Measurements from ENCODE around the gene GOSR2. TPM values are rescaled to one million over a fixed set of nuclear protein-coding genes. Genes with fewer than 3 reads are reported as not detected.
"Not testable (repeated sequence)": the region's sequence is repeated elsewhere in the genome, so short reads cannot be mapped to it uniquely, and the experiment has no call there.

The GOSR2 gene
- total RNA-seq, 2 experiments from 2014 or later = 56.5 to 56.7 TPM

DNA sequence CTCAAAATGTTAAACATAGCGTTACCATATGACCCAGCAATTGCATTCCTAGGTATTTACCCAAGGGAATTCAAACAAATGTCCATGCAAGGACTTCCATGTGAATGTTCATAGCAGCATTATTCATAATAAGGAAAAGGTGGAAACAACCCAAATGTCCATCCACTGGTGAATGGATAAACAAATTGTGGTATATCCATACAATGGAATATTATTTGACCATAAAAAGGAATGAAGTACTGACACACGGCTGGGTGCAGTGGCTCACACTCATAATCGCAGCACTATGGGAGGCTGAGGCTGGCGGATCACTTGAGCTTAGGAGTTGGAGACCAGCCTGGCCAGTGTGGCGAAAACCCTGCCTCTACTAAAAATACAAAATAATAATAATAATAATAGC is 24.1 kb upstream of the GOSR2 start:
- Mint-ChIP-seq H3K36me3 (ENCODE audit: low read depth) (no peaks in the 10 kb centered on the region), H3K4me1 (no peaks in the 10 kb centered on the region), H3K9me3 (no peaks in the 10 kb centered on the region), H3K27ac (no peak overlapping the region), H3K4me3 (no peak overlapping the region), H3K27me3 (peaks cover 11% of the 10 kb centered on the region)
- CTCF ChIA-PET = no interaction called here
- DNase-seq = no peak
- POLR2A ChIA-PET = no interaction called here

- ChIA-PET POLR2A (no interaction called here), CTCF (interaction anchor here (0.6 kb wide), 1 partner anchor 645 kb away, joined by 3 read pairs; no protein-coding TSS in a partner anchor)
- H3K4me1 Mint-ChIP-seq = peaks cover 8% of the 10 kb centered on the region
- peaks cover 14% of the 10 kb centered on the region for H3K27me3 Mint-ChIP-seq
- no peak for DNase-seq
- no peaks in the 10 kb centered on the region for H3K9me3 Mint-ChIP-seq
- no peaks in the 10 kb centered on the region for H3K36me3 Mint-ChIP-seq (ENCODE audit: low read depth)
- no peak overlapping the region for H3K4me3 Mint-ChIP-seq
- no peak overlapping the region for H3K27ac Mint-ChIP-seq
Measured at GRCh38 chr17:46901291-46901690, 21.7 kb upstream of the GOSR2 start.

- POLR2A ChIA-PET = no interaction called here
- CTCF ChIA-PET = interaction anchor here (0.6 kb wide), 1 partner anchor 66 kb away, joined by 4 read pairs; no protein-coding TSS in a partner anchor
- H3K27me3 Mint-ChIP-seq = peaks cover 11% of the 10 kb centered on the region
- H3K9me3 Mint-ChIP-seq = no peaks in the 10 kb centered on the region
- no peak overlapping the region for H3K27ac Mint-ChIP-seq
- no peak overlapping the region for H3K4me3 Mint-ChIP-seq
- no peaks in the 10 kb centered on the region for H3K36me3 Mint-ChIP-seq (ENCODE audit: low read depth)
- H3K4me1 Mint-ChIP-seq = peaks cover 8% of the 10 kb centered on the region
- no peak for DNase-seq
Measured at GRCh38 chr17:46903762-46904672, 18.9 kb upstream of the GOSR2 start.

- no peaks in the 10 kb centered on the region for H3K9me3 Mint-ChIP-seq
- no peak overlapping the region for H3K27ac Mint-ChIP-seq
- ChIA-PET POLR2A (no interaction called here), CTCF (no interaction called here)
- DNase-seq = no peak
- peaks cover 8% of the 10 kb centered on the region for H3K27me3 Mint-ChIP-seq
- no peak overlapping the region for H3K4me3 Mint-ChIP-seq
- no peaks in the 10 kb centered on the region for H3K36me3 Mint-ChIP-seq (ENCODE audit: low read depth)
- H3K4me1 Mint-ChIP-seq = peaks cover 8% of the 10 kb centered on the region
Measured at GRCh38 chr17:46908068-46908737, 14.8 kb upstream of the GOSR2 start.

- ChIA-PET POLR2A (no interaction called here), CTCF (no interaction called here)
- Mint-ChIP-seq H3K27me3 (peaks cover 6% of the 10 kb centered on the region), H3K4me3 (no peak overlapping the region), H3K27ac (no peak overlapping the region), H3K4me1 (peaks cover 8% of the 10 kb centered on the region), H3K36me3 (ENCODE audit: low read depth) (no peaks in the 10 kb centered on the region), H3K9me3 (no peaks in the 10 kb centered on the region)
- DNase-seq = no peak
Measured at GRCh38 chr17:46910179-46910927, 12.6 kb upstream of the GOSR2 start.

- H3K9me3 Mint-ChIP-seq = no peaks in the 10 kb centered on the region
- DNase-seq = no peak
- no peak overlapping the region for H3K27ac Mint-ChIP-seq
- H3K4me1 Mint-ChIP-seq = no peaks in the 10 kb centered on the region
- H3K4me3 Mint-ChIP-seq = no peak overlapping the region
- CTCF ChIA-PET = no interaction called here
- POLR2A ChIA-PET = no interaction called here
- peaks cover 5% of the 10 kb centered on the region for H3K27me3 Mint-ChIP-seq
- H3K36me3 Mint-ChIP-seq (ENCODE audit: low read depth) = no peaks in the 10 kb centered on the region
Measured at GRCh38 chr17:46911311-46911710, 11.6 kb upstream of the GOSR2 start.

- no peak overlapping the region for H3K27ac Mint-ChIP-seq
- H3K4me3 Mint-ChIP-seq = no peak overlapping the region
- H3K9me3 Mint-ChIP-seq = no peaks in the 10 kb centered on the region
- H3K36me3 Mint-ChIP-seq (ENCODE audit: low read depth) = no peaks in the 10 kb centered on the region
- CTCF ChIA-PET = no interaction called here
- DNase-seq = no peak
- H3K27me3 Mint-ChIP-seq = peaks cover 5% of the 10 kb centered on the region
- POLR2A ChIA-PET = no interaction called here
- no peaks in the 10 kb centered on the region for H3K4me1 Mint-ChIP-seq
Measured at GRCh38 chr17:46915596-46915995, 7.4 kb upstream of the GOSR2 start.

- CTCF ChIA-PET = no interaction called here
- POLR2A ChIA-PET = no interaction called here
Measured at GRCh38 chr17:46916211-46916610, 6.7 kb upstream of the GOSR2 start.

DNA sequence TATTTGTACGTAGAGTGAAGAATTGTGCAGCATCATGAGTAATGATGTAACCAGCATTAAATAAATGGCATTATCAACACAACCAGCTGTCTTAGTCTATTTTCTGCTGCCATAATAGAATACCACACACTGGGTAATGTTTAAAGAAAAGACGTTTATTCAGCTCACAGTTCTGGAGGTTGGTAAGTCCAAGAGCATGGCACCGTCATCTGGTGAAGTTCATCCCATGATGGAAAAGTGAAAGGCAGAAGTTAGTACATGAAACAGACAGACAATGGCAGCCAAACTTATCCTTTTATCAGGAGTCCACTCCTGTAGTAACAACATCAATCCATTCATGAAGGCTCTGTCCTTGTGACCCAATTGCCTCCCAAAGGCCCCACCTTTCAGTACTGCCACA is 6.3 kb upstream of the GOSR2 start:
- CTCF ChIA-PET = no interaction called here
- Mint-ChIP-seq H3K36me3 (ENCODE audit: low read depth) (no peaks in the 10 kb centered on the region), H3K27ac (no peak overlapping the region)

More at GRCh38 chr17:46916211-46916610, 6.7 kb upstream of the GOSR2 start:
- no peak overlapping the region for H3K27ac Mint-ChIP-seq
- no peaks in the 10 kb centered on the region for H3K36me3 Mint-ChIP-seq (ENCODE audit: low read depth)
- DNase-seq = no peak
- peaks cover 2% of the 10 kb centered on the region for H3K27me3 Mint-ChIP-seq
- H3K4me1 Mint-ChIP-seq = no peaks in the 10 kb centered on the region
- no peak overlapping the region for H3K4me3 Mint-ChIP-seq
- H3K9me3 Mint-ChIP-seq = no peaks in the 10 kb centered on the region

GRCh38 chr17:46917041-46917440 is 5.9 kb upstream of the GOSR2 start:
- Mint-ChIP-seq H3K27ac (no peak overlapping the region), H3K27me3 (peaks cover 2% of the 10 kb centered on the region), H3K4me1 (peaks cover 5% of the 10 kb centered on the region), H3K4me3 (no peak overlapping the region), H3K9me3 (no peaks in the 10 kb centered on the region), H3K36me3 (ENCODE audit: low read depth) (no peaks in the 10 kb centered on the region)
- CTCF ChIA-PET = no interaction called here
- POLR2A ChIA-PET = no interaction called here
- no peak for DNase-seq

More for the DNA sequence above, 6.3 kb upstream of the GOSR2 start:
- POLR2A ChIA-PET = no interaction called here
- Mint-ChIP-seq H3K4me3 (no peak overlapping the region), H3K9me3 (no peaks in the 10 kb centered on the region), H3K27me3 (peaks cover 2% of the 10 kb centered on the region), H3K4me1 (peaks cover under 1% of the 10 kb centered on the region)
- DNase-seq = no peak

- no peak for DNase-seq
- CTCF ChIA-PET = no interaction called here
- Mint-ChIP-seq H3K4me3 (no peak overlapping the region), H3K9me3 (no peaks in the 10 kb centered on the region), H3K4me1 (peaks cover 8% of the 10 kb centered on the region), H3K27ac (no peak overlapping the region), H3K27me3 (peaks cover 2% of the 10 kb centered on the region), H3K36me3 (ENCODE audit: low read depth) (peaks cover under 1% of the 10 kb centered on the region)
- POLR2A ChIA-PET = no interaction called here
Measured at GRCh38 chr17:46917516-46917915, 5.4 kb upstream of the GOSR2 start.

DNA sequence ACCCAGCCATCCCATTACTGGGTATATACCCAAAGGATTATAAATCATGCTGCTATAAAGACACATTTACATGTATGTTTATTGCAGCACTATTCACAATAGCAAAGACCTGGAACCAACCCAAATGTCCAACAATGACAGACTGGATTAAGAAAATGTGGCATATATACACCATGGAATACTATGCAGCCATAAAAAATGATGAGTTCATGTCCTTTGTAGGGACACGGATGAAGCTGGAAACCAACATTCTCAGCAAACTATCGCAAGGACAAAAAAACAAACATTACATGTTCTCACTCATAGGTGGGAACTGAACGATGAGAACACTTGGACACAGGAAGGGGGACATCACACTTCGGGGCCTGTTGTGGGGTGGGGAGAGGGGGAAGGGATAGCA is 998 bp upstream of the GOSR2 start:
- DNase-seq; H3K36me3 Mint-ChIP-seq (ENCODE audit: low read depth); POLR2A ChIA-PET; H3K27me3 Mint-ChIP-seq; H3K9me3 Mint-ChIP-seq; CTCF ChIA-PET; H3K27ac Mint-ChIP-seq: not testable (repeated sequence)
- Mint-ChIP-seq H3K4me1 (peaks cover 41% of the 10 kb centered on the region), H3K4me3 (peak overlapping the region; percentile 72)

- POLR2A ChIA-PET = no interaction called here
- Mint-ChIP-seq H3K36me3 (ENCODE audit: low read depth) (peaks cover 7% of the 10 kb centered on the region), H3K4me3 (peak overlapping the region; percentile 88), H3K27ac (peak overlapping the region; percentile 100), H3K4me1 (peaks cover 46% of the 10 kb centered on the region), H3K27me3 (peaks cover 2% of the 10 kb centered on the region), H3K9me3 (no peaks in the 10 kb centered on the region)
- no peak for DNase-seq
- CTCF ChIA-PET = no interaction called here
Measured at GRCh38 chr17:46922487-46922803, 515 bp upstream of the GOSR2 start.
